ENCODE measurements around the gene UGT1A7. TPM values are rescaled to one million over a fixed set of nuclear protein-coding genes. Genes with fewer than 3 reads are reported as not detected.

The UGT1A7 gene
- total RNA-seq, 4 donors from 2014 or later, result not detected

DNA sequence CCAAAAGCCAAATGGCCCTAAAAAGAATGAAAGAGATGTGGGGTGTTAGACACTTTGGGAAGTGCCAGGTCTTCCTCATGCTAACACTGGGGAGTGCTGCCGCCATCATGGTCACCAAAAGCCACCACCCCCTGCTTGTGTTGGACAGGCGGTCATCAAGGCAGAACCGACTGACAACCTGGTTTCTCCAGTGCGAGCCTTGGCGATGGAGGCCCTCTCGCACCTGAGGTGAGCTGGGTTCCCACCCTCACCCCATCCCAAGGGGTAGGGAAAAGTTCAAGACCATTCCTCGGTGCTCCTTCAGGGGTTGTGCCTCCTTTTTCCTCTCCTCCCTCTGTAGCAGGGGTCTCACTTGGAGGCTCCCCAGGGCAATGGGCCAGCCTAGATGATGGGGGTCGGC, 130.0 kb downstream of the UGT1A7 start:
- no peak for DNase-seq
- Histone ChIP-seq H3K9me3 (no peaks in the 10 kb centered on the region), H3K4me3 (no peak overlapping the region), H3K36me3 (no peaks in the 10 kb centered on the region), H3K4me1 (no peaks in the 10 kb centered on the region), H3K27me3 (no peaks in the 10 kb centered on the region), H3K27ac (no peak overlapping the region)
- in situ Hi-C loops (cut with MboI; ENCODE audit: low sequenced_read_pairs in 4 of 4) (no loop called here), intact Hi-C loops (cut with DNase I; ENCODE audit: low total_unique reads) (no loop called here)
- no peak for ATAC-seq
- no peak for TF ChIP-seq POLR2A (IDR thresholded peaks at IDR 0.05)
- TF ChIP-seq, protein P1, sequence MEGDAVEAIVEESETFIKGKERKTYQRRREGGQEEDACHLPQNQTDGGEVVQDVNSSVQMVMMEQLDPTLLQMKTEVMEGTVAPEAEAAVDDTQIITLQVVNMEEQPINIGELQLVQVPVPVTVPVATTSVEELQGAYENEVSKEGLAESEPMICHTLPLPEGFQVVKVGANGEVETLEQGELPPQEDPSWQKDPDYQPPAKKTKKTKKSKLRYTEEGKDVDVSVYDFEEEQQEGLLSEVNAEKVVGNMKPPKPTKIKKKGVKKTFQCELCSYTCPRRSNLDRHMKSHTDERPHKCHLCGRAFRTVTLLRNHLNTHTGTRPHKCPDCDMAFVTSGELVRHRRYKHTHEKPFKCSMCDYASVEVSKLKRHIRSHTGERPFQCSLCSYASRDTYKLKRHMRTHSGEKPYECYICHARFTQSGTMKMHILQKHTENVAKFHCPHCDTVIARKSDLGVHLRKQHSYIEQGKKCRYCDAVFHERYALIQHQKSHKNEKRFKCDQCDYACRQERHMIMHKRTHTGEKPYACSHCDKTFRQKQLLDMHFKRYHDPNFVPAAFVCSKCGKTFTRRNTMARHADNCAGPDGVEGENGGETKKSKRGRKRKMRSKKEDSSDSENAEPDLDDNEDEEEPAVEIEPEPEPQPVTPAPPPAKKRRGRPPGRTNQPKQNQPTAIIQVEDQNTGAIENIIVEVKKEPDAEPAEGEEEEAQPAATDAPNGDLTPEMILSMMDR (IDR thresholded peaks at IDR 0.05 in 4 of 5, conservative IDR thresholded peaks at IDR 0.05 in 1 of 5), result no peak

DNA sequence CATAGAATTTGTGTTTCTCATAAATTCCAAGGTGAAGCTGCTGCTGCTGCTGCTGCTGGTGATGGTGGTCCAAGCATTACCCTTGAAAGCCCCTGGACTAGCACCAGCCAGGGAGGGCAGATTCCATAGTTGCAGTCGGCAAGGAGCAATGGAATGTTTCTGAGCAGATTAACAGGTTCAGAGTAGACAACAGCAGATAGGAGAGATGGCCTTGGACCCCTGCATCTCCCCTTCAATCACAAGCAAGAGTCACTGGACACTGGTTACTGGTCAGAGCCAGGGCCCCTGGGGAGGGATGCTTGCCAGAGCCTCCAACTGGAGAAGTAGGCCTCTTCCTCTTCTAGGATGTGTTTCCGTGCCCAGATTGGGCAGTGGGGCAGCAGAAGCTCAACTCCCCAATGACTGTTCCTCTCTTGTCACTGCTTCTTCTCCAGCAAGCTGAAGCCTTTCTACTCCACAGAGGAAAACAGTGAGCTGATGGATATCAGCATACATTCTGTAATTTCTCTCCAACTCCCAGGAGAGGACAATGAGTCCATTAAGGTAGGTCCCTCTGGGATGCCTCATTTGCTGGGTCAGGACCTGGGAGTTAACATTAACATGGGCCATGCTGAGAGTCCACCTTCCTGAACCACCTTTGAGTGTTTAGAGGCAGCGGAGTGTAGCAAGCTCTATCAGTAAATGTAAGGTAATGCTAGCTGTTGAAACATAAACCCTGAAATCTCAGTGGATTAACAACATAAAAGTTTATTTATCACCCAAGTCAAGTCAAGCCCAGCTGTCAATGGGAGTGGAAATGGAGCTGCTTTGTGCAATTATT, 131.7 kb downstream of the UGT1A7 start:
- Histone ChIP-seq H3K27me3 (no peaks in the 10 kb centered on the region), H3K4me3 (no peak overlapping the region), H3K9me3 (no peaks in the 10 kb centered on the region), H3K36me3 (no peaks in the 10 kb centered on the region), H3K27ac (no peak overlapping the region), H3K4me1 (no peaks in the 10 kb centered on the region)
- intact Hi-C loops (cut with DNase I; ENCODE audit: low total_unique reads), result no loop called here
- ATAC-seq (no peak), DNase-seq (no peak)
- in situ Hi-C loops (cut with MboI; ENCODE audit: low sequenced_read_pairs in 4 of 4), result no loop called here
- no peak for TF ChIP-seq POLR2A (IDR thresholded peaks at IDR 0.05)
- TF ChIP-seq, protein P1 (IDR thresholded peaks at IDR 0.05 in 4 of 5, conservative IDR thresholded peaks at IDR 0.05 in 1 of 5), result no peak

DNA sequence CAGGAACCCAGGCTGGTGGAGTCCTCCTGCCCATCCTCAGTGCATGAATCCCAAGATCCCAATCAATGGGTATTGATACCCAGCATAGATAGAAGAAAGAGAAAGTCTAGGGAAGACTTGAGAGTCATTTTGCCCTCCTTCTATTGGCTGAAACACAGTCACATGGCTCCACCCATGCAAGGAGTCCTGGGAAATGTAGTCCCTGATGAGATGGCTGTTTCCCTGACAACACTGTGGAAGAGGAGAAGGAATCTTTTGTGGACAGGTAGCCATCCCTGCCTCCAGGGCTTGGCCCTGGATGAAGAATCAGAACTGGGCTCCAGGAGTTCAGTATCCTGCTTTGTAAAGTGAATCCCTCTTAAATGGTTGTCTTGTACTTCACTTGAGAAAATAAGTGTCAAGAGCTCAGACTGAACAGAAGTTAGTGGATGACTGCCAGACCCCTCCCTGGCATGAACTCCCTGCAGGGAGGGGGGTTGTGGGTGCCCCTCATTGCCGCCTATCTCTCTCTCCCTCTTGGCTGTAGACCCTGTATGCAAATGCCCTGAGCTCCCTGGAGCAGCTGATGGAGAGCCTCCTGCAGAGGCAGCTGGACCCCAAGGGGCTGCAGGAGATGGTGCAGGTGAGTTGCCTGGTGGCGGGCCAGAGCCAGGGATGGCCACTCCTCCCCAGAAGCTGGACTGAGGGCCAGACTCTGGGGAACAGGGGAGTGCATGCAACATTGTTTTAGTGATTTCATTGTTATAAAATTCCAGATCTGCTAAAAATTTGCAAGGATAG, 132.5 kb downstream of the UGT1A7 start:
- in situ Hi-C loops (cut with MboI; ENCODE audit: low sequenced_read_pairs in 4 of 4), result no loop called here
- Histone ChIP-seq H3K36me3 (no peaks in the 10 kb centered on the region), H3K9me3 (no peaks in the 10 kb centered on the region), H3K4me3 (no peak overlapping the region), H3K4me1 (no peaks in the 10 kb centered on the region), H3K27ac (no peak overlapping the region), H3K27me3 (no peaks in the 10 kb centered on the region)
- intact Hi-C loops (cut with DNase I; ENCODE audit: low total_unique reads), result no loop called here
- ATAC-seq, result no peak
- no peak for DNase-seq
- TF ChIP-seq POLR2A (IDR thresholded peaks at IDR 0.05), result no peak
- TF ChIP-seq, protein P1 (IDR thresholded peaks at IDR 0.05 in 4 of 5, conservative IDR thresholded peaks at IDR 0.05 in 1 of 5), result no peak

DNA sequence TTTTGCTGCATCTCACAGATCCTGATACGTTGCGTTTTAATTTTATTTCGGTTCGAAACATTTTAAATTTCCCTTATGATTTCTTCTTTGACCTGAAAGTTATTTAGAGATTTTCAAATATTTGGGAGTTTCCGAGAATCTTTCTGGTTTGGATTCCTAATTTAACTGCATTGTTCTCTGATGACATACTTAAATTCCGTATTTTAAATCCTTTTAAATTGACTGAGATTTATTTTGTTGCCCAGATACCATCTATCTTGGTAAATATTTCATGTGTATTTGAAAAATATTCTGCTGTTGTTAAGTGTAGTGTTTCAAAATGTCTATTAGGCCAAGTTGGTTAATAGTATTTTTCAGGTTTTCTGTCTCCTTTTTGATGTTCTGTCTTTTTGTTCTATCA, 134.2 kb downstream of the UGT1A7 start:
- no peaks in the 10 kb centered on the region for H3K36me3 ChIP-seq
- ATAC-seq (no peak), DNase-seq (no peak)
- no peak for TF ChIP-seq POLR2A (IDR thresholded peaks at IDR 0.05)
- TF ChIP-seq, protein P1 (IDR thresholded peaks at IDR 0.05 in 4 of 5, conservative IDR thresholded peaks at IDR 0.05 in 1 of 5), result no peak
- no peaks in the 10 kb centered on the region for H3K9me3 ChIP-seq
- intact Hi-C loops (cut with DNase I; ENCODE audit: low total_unique reads) (no loop called here), in situ Hi-C loops (cut with MboI; ENCODE audit: low sequenced_read_pairs in 4 of 4) (no loop called here)
- H3K27ac ChIP-seq, result no peak overlapping the region
- H3K4me3 ChIP-seq, result no peak overlapping the region
- H3K27me3 ChIP-seq, result no peaks in the 10 kb centered on the region
- no peaks in the 10 kb centered on the region for H3K4me1 ChIP-seq
